Stimulated activated CD8-positive, alpha-beta memory T cell treated with anti-CD3 and anti-CD28 coated beads, Interleukin-4, amount 100 ng/mL, for 48 hours (primary cell): ENCODE results near the gene DMP1.
"Not testable (repeated sequence)": the region's sequence is repeated elsewhere in the genome, so short reads cannot be mapped to it uniquely, and the experiment has no call there.

Experiments used
- DNase-seq: peaks from one replicate; pipeline ENCODE4 v3.0.0-alpha.2; 2020

DMP1 gene

DNA sequence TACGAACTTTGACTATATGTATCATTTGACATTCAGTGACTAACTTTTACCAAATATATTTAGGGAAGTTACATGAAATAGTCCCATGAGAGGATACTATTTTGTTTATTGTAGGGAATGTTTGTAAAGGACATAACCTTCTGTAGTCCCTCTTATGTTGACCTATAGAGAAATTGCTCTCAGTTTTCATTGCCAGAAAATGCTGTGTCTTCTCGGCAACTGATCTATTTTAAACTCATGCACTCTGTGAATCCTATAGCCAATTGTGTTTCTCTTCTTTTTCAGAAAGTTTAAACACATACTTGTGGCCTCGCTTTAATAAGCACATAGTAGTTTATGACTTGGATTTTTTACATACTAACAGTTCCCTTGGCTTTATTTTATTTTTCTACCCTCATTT, 38.2 kb downstream of the DMP1 start:
- DNase-seq = no peak

DNA sequence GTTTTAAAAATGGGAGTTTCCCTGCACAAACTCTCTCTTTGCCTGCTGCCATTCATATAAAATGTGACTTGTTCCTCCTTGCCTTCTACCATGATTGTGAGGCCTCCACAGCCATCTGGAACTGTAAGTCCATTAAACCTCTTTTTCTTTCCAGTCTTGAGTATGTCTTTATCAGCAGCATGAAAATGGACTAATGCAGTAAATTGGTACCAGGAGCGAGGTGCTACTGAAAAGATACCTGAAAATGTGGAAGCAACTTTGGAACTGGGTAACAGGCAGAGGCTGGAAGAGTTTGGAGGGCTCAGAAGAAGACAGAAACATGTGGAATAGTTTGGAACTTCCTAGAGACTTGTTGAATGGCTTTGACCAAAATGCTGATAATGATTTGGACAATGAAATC, 40.9 kb downstream of the DMP1 start:
- not testable (repeated sequence) for DNase-seq

DNA sequence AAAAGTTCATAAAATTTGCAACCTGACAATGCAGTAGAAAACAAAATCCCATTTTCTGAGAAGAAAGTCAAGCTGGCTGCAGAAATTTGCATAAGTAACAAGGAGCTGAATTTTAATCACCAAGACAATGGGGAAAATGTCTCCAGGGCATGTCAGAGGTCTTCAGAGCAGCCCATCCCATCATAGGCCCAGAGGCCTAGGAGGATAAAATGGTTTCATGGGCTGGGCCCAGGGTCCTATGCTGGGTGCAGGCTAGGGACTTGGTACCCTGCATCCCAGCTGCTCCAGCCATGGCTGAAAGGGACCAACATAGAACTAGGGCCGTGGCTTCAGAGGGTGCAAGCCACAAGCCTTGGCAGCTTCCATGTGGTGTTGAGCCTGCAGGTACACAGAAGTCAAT, 42.0 kb downstream of the DMP1 start:
- DNase-seq = not testable (repeated sequence)

DNA sequence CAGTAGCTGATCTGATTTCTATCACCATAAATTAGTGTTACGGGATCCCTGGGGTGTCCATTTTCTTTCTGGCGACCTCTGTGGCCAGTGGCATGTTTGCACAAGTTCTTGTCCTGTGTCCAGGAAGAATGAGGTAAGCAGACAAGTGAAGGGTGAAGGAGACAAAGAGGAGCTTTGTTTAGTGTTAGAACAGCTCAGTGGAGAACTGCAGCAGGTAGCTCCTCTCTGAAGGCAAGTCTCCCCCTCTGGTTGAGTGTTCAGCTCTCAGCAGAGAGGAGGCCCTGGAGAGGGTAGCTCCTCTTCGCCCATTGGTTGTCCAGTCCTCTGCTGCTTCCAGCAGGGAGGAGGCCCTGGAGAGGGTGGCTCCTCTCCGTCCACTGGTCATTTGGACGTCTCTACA, 47.2 kb downstream of the DMP1 start:
- no peak for DNase-seq

DNA sequence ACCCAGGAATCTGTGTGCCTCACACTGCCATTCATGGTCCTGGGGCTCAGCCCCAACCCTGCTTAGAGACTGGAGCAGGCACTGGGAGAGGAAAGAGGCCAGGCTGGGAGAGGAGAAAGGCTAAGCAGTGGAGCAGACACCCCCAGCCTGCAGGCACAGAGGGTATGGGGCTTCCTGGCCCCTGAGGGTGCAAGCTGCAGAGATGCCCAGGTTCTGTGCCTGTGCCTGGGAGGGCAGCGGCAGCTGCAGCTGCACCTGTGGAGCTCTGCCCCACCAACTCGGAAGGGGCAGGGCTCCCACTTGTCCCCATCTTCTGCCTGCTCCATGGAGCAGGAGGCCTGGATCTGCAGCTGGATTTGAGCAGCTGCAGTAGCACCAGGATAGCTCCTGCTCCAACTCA, 47.9 kb downstream of the DMP1 start:
- DNase-seq = no peak

DNA sequence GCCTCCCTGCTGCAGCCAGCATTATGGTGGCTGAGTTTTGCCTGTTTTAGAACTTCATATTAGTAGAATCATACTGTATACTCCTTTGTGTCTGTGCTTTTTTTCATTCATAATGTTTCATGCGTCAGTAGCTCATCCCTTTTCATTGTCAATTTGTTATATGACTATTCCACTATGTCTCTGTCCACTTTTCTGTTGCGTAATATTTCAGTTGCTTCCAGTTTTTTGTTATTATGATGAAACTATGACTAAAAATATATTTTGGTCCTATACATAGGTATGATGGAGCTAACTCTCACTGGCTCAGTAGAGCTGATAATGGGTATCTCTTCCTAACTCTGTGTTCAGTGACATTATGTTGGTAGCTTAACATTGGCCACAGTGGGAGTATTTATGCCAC, 48.3 kb downstream of the DMP1 start:
- no peak for DNase-seq

DNA sequence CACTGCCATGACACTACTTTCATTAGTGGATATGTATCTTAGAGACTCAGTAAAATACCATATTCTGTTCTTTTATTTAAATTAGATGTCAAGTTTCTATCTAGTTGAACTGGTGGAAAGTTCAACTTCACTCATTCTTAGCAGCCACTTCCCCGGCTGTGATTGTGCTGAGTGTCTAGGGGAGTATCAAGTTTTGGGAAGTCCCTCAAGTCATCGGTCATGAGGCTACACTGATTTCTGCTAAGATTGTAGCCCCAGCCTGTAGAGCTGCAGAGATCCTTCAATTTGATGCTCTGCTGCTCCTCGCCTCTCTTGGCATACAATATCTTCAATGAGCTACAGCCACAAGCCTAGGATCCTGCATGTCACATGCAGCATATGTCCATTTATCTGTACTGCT, 53.9 kb downstream of the DMP1 start:
- no peak for DNase-seq

DNA sequence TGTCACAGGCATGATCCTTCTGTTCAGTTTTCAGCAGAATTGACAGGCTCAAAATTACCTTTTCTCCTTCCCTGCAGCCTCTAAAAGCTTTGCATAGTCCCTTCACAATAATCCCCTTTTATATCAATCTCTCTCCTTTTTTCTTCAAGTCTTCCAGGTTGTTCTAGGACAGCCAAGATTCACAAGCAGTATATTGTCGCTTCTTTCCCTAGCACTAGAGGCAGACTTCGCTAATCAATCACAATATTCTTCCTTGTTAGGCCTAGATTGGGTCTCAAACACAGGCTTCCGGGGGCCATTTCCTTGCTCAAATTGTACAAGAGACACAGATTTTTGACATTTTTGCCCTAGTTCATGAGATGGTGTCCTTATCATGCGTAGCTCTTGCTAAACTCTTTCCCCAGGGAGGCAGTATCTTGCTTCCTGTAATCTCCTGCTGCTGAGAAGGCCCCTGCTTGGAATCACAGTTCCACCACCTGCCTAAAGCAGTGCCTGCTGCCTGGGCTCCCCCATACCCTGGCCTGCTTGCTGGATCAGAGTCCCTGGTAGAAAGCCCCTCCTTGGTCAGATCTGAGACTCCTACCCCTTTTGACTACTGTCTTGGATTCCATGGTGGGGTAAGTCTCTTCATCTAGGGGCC, 57.3 kb downstream of the DMP1 start:
- no peak for DNase-seq
